GM18951 (cell line): ENCODE data around the gene PODN.

ENCODE experiments used
- POLR2A ChIP-seq: IDR thresholded peaks from 4 replicates; pipeline ENCODE4 v1.6.1; 2011; ENCODE audit warnings: mild to moderate bottlenecking; ENCODE audit not compliant: insufficient read length, insufficient read depth; ENCODE audit errors: extremely low read depth
- in situ Hi-C: fragments of 300-500 bp; cut with MboI; formaldehyde crosslinking; loops from one replicate; pipeline ENCODE4 v1.12.0; 2022; ENCODE audit warnings: low sequenced_read_pairs, mixed read lengths, inconsistent platforms; ENCODE audit not compliant: unreplicated experiment

The PODN gene

DNA sequence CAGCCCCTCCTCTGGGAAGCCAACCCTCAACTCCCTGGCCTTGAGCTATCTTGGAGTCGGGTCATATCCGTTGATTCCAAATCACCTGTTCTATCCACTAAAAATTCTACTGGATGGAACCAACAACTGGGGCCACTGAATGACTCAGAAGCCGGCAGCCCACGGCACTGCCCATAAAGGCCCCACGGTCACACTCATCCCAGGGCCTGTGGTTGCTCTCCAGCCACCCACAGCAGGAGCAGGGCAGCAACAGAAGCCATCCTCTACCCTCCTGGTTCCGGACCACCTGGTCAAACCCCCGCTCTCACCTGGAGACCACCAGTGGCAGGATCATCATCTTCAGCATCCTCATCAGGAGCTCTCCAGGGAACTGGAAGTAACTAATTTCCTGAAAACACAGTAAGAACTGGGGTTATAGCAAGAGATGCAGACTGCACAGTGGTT, 72.1 kb downstream of the PODN start:
- in situ Hi-C loops = no loop called here

More for the DNA sequence above, 72.1 kb downstream of the PODN start:
- TF ChIP-seq POLR2A = no peak
